HEK293T (cell line): ENCODE results near the gene ALOX5.

Source experiments
- ARNT ChIP-seq: fragments of 450-650 bp; IDR thresholded peaks from 2 replicates; pipeline ENCODE4 v1.6.1; 2017; ENCODE audit warnings: mild to moderate bottlenecking
- BHLHE40 ChIP-seq: fragments of 450-650 bp; IDR thresholded peaks from 2 replicates; pipeline ENCODE4 v1.6.1; 2016; ENCODE audit warnings: mild to moderate bottlenecking, moderate library complexity, borderline replicate concordance
- CTBP1 ChIP-seq: fragments of 450-650 bp; IDR thresholded peaks from 2 replicates; pipeline ENCODE4 v1.6.1; 2016; ENCODE audit warnings: borderline replicate concordance
- ELF4 ChIP-seq: fragments of 450-650 bp; IDR thresholded peaks from 2 replicates; pipeline ENCODE4 v1.6.1; 2017; ENCODE audit warnings: antibody characterized with exemption
- FOXA1 ChIP-seq: fragments of 450-650 bp; IDR thresholded peaks from 2 replicates; pipeline ENCODE4 v1.6.1; 2016; ENCODE audit warnings: mild to moderate bottlenecking
- FOXK2 ChIP-seq: fragments of 450-650 bp; IDR thresholded peaks from 2 replicates; pipeline ENCODE4 v1.6.1; 2016; ENCODE audit warnings: mild to moderate bottlenecking
- HDGF ChIP-seq: fragments of 450-650 bp; IDR thresholded peaks from 2 replicates; pipeline ENCODE4 v1.6.1; 2017; ENCODE audit warnings: antibody characterized with exemption, borderline replicate concordance
- L3MBTL2 ChIP-seq: fragments of 450-650 bp; conservative IDR thresholded peaks from 2 replicates; pipeline ENCODE4 v1.6.1; 2016; ENCODE audit warnings: mild to moderate bottlenecking
- NFRKB ChIP-seq: fragments of 450-650 bp; IDR thresholded peaks from 2 replicates; pipeline ENCODE4 v1.6.1; 2016; ENCODE audit warnings: mild to moderate bottlenecking, moderate library complexity
- SP1 ChIP-seq: fragments of 450-650 bp; IDR thresholded peaks from 2 replicates; pipeline ENCODE4 v1.6.1; 2017
- SUZ12 ChIP-seq: fragments of 450-650 bp; IDR thresholded peaks from 2 replicates; pipeline ENCODE4 v1.6.1; 2016; ENCODE audit warnings: mild to moderate bottlenecking
- TARDBP ChIP-seq: fragments of 450-650 bp; IDR thresholded peaks from 2 replicates; pipeline ENCODE4 v1.6.1; 2016
- ZNF384 ChIP-seq: fragments of 450-650 bp; IDR thresholded peaks from 2 replicates; pipeline ENCODE4 v1.6.1; 2016

- TF ChIP-seq L3MBTL2 (no peak), SP1 (no peak), ARNT (no peak), SUZ12 (no peak), ZNF384 (no peak), FOXK2 (no peak), FOXA1 (no peak), ELF4 (no peak), CTBP1 (no peak), HDGF (no peak), NFRKB (no peak), BHLHE40 (no peak), TARDBP (no peak)
These were observed 13.3 kb downstream of the ALOX5 start for GRCh38 chr10:45387096-45387893.
